ENCODE data around the gene SFXN1.

The SFXN1 gene

GRCh38 chr5:175542232-175542965 is 64.0 kb downstream of the SFXN1 start:
- FAIRE-seq = no peak

GRCh38 chr5:175542966-175543235 is 64.5 kb downstream of the SFXN1 start:
- FAIRE-seq = no peak

- no peak for FAIRE-seq
Observed at GRCh38 chr5:175544108-175544511, 65.8 kb downstream of the SFXN1 start.

- FAIRE-seq = no peak
Observed at GRCh38 chr5:175544586-175544985, 66.2 kb downstream of the SFXN1 start.

- no peak for FAIRE-seq
Observed at GRCh38 chr5:175547842-175548241, 69.5 kb downstream of the SFXN1 start.

- FAIRE-seq = no peak
Observed at GRCh38 chr5:175548626-175549311, 70.4 kb downstream of the SFXN1 start.

GRCh38 chr5:175550055-175550805 is 71.9 kb downstream of the SFXN1 start:
- no peak for FAIRE-seq

- FAIRE-seq = no peak
Observed at GRCh38 chr5:175551266-175551665, 72.9 kb downstream of the SFXN1 start.

- FAIRE-seq = no peak
Observed at GRCh38 chr5:175554296-175554695, 75.9 kb downstream of the SFXN1 start.

GRCh38 chr5:175555168-175555785 is 76.9 kb downstream of the SFXN1 start:
- FAIRE-seq = no peak

- FAIRE-seq = no peak
Observed at GRCh38 chr5:175556794-175557193, 78.4 kb downstream of the SFXN1 start.

GRCh38 chr5:175557778-175558177 is 79.4 kb downstream of the SFXN1 start:
- no peak for FAIRE-seq

GRCh38 chr5:175558801-175559480 is 80.6 kb downstream of the SFXN1 start:
- no peak for FAIRE-seq

- no peak for FAIRE-seq
Observed at GRCh38 chr5:175560011-175560410, 81.7 kb downstream of the SFXN1 start.

GRCh38 chr5:175561085-175561484 is 82.7 kb downstream of the SFXN1 start:
- no peak for FAIRE-seq

- FAIRE-seq = no peak
Observed at GRCh38 chr5:175564716-175565115, 86.4 kb downstream of the SFXN1 start.

- FAIRE-seq = no peak
Observed at GRCh38 chr5:175566697-175567096, 88.3 kb downstream of the SFXN1 start.

GRCh38 chr5:175567954-175568353 is 89.6 kb downstream of the SFXN1 start:
- FAIRE-seq = no peak

- FAIRE-seq = no peak
Observed at GRCh38 chr5:175569701-175570100, 91.3 kb downstream of the SFXN1 start.

GRCh38 chr5:175572886-175573285 is 94.5 kb downstream of the SFXN1 start:
- no peak for FAIRE-seq

GRCh38 chr5:175573493-175574269 is 95.3 kb downstream of the SFXN1 start:
- FAIRE-seq = no peak

- no peak for FAIRE-seq
Observed at GRCh38 chr5:175575301-175575700, 96.9 kb downstream of the SFXN1 start.

Measured in islet of Langerhans (tissue), 1 donor.